ENCODE data around the gene CD151.

GRCh38 chr11:844693-845644, 12.2 kb downstream of the CD151 start:
- no peak for TF ChIP-seq CTCF (IDR thresholded peaks at IDR 0.05)
- TF ChIP-seq EP300 (IDR thresholded peaks at IDR 0.05) = no peak
- TF ChIP-seq POLR2A (IDR thresholded peaks at IDR 0.05) = no peak

Measured in gastroesophageal sphincter (tissue), 3 donors.